GM23248 (cell line): ENCODE measurements around the gene P2RX3.

Source experiments
- EZH2 ChIP-seq: fragments of 200-600 bp; sonication (generic); IDR thresholded peaks from 2 replicates; pipeline ENCODE4 v1.6.1; 2018; ENCODE audit warnings: antibody characterized with exemption, mild to moderate bottlenecking; ENCODE audit not compliant: insufficient read depth, poor library complexity, severe bottlenecking
- EZH2phosphoT487 ChIP-seq: fragments of 200-600 bp; sonication (generic); IDR thresholded peaks from 2 replicates; pipeline ENCODE4 v1.6.1; 2018; ENCODE audit warnings: antibody characterized with exemption, moderate library complexity, mild to moderate bottlenecking, low read depth; ENCODE audit not compliant: insufficient read depth

GRCh38 chr11:57340039-57340615 is 2.0 kb downstream of the P2RX3 start:
- no peak for TF ChIP-seq EZH2
- TF ChIP-seq EZH2phosphoT487 = no peak
